ENCODE measurements around the gene FUZ.

Gene FUZ

GRCh38 chr19:49776371-49776764, 36.7 kb downstream of the FUZ start:
- no peak for DNase-seq

GRCh38 chr19:49775742-49776370, 37.2 kb downstream of the FUZ start:
- DNase-seq = no peak

GRCh38 chr19:49774969-49775368, 38.1 kb downstream of the FUZ start:
- DNase-seq = no peak

- DNase-seq = no peak
Measured at GRCh38 chr19:49773663-49774350, 39.3 kb downstream of the FUZ start.

- DNase-seq = no peak
Measured at GRCh38 chr19:49772850-49773432, 40.2 kb downstream of the FUZ start.

GRCh38 chr19:49771674-49772139, 41.4 kb downstream of the FUZ start:
- no peak for DNase-seq

GRCh38 chr19:49770529-49770928, 42.6 kb downstream of the FUZ start:
- no peak for DNase-seq

GRCh38 chr19:49767967-49768581, 45.0 kb downstream of the FUZ start:
- no peak for DNase-seq

GRCh38 chr19:49767381-49767780, 45.7 kb downstream of the FUZ start:
- DNase-seq = no peak

- no peak for DNase-seq
Measured at GRCh38 chr19:49766930-49767299, 46.2 kb downstream of the FUZ start, which contains the start of gene AP2A1. Gene AP2A1, plus strand, starts transcription at chr19:49767001. Its CDS starts 133 bp downstream, at chr19:49767134.

- DNase-seq = peak; percentile 98
Measured at GRCh38 chr19:49766007-49766929, 46.8 kb downstream of the FUZ start.

GRCh38 chr19:49764341-49764740, 48.8 kb downstream of the FUZ start:
- DNase-seq = no peak

GRCh38 chr19:49763230-49763629, 49.9 kb downstream of the FUZ start, which contains the start of gene TSKS:
Gene TSKS, minus strand, starts transcription at chr19:49763306. Its CDS starts 59 bp downstream, at chr19:49763247.
- no peak for DNase-seq

GRCh38 chr19:49761625-49762311, 51.3 kb downstream of the FUZ start:
- DNase-seq = no peak

GRCh38 chr19:49761249-49761624, 51.9 kb downstream of the FUZ start:
- no peak for DNase-seq

GRCh38 chr19:49758292-49758691, 54.8 kb downstream of the FUZ start:
- DNase-seq = no peak

Data from activated CD8-positive, alpha-beta memory T cell treated with anti-CD3 and anti-CD28 coated beads for 24 hours (primary cell).